Heart right ventricle (tissue), 16 donors: ENCODE results near the gene EPS8L2. TPM values are rescaled to one million over a fixed set of nuclear protein-coding genes. Genes with fewer than 3 reads are reported as not detected.

Source experiments
- ATAC-seq, 8 donors: fragments of 200-7000 bp; cut with Tn5 transposase; one replicate each; pipeline ENCODE4 v1.9.1; 2020; ENCODE audit warnings: mild to moderate bottlenecking in 8 of 8, moderate library complexity in 8 of 8, moderate number of reproducible peaks in 1 of 8
- DNase-seq, 2 donors: peaks; one replicate each; pipeline ENCODE4 v3.0.0-alpha.2; 2020
- H3K27ac ChIP-seq, 10 donors: fragments of 200-600 bp; sonication (generic) in 2 of 10; one replicate each; pipeline versions ENCODE4 v1.5.0 to v1.8.0; 2020 to 2022; ENCODE audit warnings: mild to moderate bottlenecking in 3 of 10
- H3K27me3 ChIP-seq, 7 donors: fragments of 200-600 bp; one replicate each; pipeline ENCODE4 v1.8.0; 2021 to 2022; ENCODE audit warnings: mild to moderate bottlenecking in 2 of 7
- H3K36me3 ChIP-seq, 9 donors: fragments of 200-600 bp; sonication (generic) in 1 of 9; one replicate each; pipeline versions ENCODE4 v1.5.0 to v1.8.0; 2020 to 2022; ENCODE audit warnings: mild to moderate bottlenecking in 2 of 9
- H3K4me1 ChIP-seq, 9 donors: fragments of 200-600 bp; sonication (generic) in 1 of 9; one replicate each; pipeline versions ENCODE4 v1.5.0 to v1.8.0; 2020 to 2022; ENCODE audit warnings: mild to moderate bottlenecking in 4 of 9
- H3K4me3 ChIP-seq, 10 donors: fragments of 200-600 bp; sonication (generic) in 2 of 10; one replicate each; pipeline versions ENCODE4 v1.5.0 to v1.8.0; 2020 to 2022; ENCODE audit warnings: mild to moderate bottlenecking in 7 of 10, moderate library complexity in 2 of 10
- H3K9me3 ChIP-seq, 11 donors: fragments of 200-600 bp in 10 of 11; sonication (generic) in 2 of 11; one replicate each; pipeline versions ENCODE4 v1.5.0 to v1.8.0; 2013 to 2022; ENCODE audit warnings: mild to moderate bottlenecking in 2 of 11, control low read depth in 1 of 11, moderate library complexity in 1 of 11
- CTCF ChIP-seq, 9 donors: fragments of 200-600 bp; sonication (generic) in 2 of 9; IDR thresholded peaks; one replicate each; pipeline versions ENCODE4 v1.5.0 to v1.8.0; 2021 to 2022; ENCODE audit warnings: antibody characterized with exemption in 9 of 9, mild to moderate bottlenecking in 5 of 9, moderate library complexity in 1 of 9
- WGBS, 2 donors: extraction: QIAGEN DNeasy Blood & Tissue Kit; methylation state at CpG; one replicate each; pipeline ENCODE4 v1.1.7; 2013; ENCODE audit warnings: inconsistent platforms in 1 of 2; 5-methylcytosine and 5-hydroxymethylcytosine counted together
- intact Hi-C, 10 donors: fragments of 100-400 bp; cut with DNase I; formaldehyde crosslinking; loops; one replicate each; pipeline versions ENCODE4 v1.11.1 to v1.14.2; 2022
- polyA plus RNA-seq, 2 donors: library from polyadenylated mRNA; stranded (reverse); fragments of 200-250 nt; gene quantifications; one replicate each; pipeline ENCODE4 v1.2.3, GENCODE V29; 2013
- total RNA-seq, 10 donors: library from RNA; stranded (reverse); fragmentation: NEBNext Ultra II Directional in 3 of 10; extraction: Animal tissue kit (Norgen Biotek cat#: 25700) in 3 of 10; gene quantifications; one replicate each; pipeline versions ENCODE4 v1.2.1 to v1.2.4, GENCODE V29; 2021 to 2023
- donor health status: Arrhythmogenic right ventricular cardiomyopathy.
- donor health status: ischemic (EF 13 %, LVEDD 7.1; RV severe dilation, severe dysfunction).
- donor health status: healthy with polysubstance abuse.
- donor health status: DM: no; HTN: yes; CAD: no.
- donor health status: DM: no; HTN: no; CAD: no.
- donor health status: ischemic (EF 25% LVEDD 6.9; RV normal size, moderate dysfunction).
- donor health status: ischemic (EF 25% LVEDD 5.7; RV mildly dilated, moderate dysfunction).
- donor health status: healthy.
- donor health status: DM: yes; HTN: yes; CAD: no.
- donor health status: Ischemic cardiomyopathy.
- donor health status: ischemic (EF 35%, LVEDD 5.7; RV mildly dilated, moderate dysfunction).
- donor health status: nonischemic (EF 11% LVEDD 7.7; RV severe dilation, severe dysfunction).
- donor health status: DM: yes; HTN: yes; CAD: no.
- donor health status: PGD.
- donor health status: ischemic (EF 29% LVEDD 5.4; RV normal size, mild dysfunction).
- donor health status: nonischemic (EF 23%, LVEDD 6.1; RV moderate dilation, normal function).

Gene EPS8L2
- total and polyA plus RNA-seq, 12 donors = 1.2 to 6.7 (median 2.9) TPM

- H3K4me3 ChIP-seq = no peak overlapping the region
- no peaks in the 10 kb centered on the region for H3K36me3 ChIP-seq
- H3K4me1 ChIP-seq = peaks cover 0 to 43% (median 24%) of the 10 kb centered on the region in 9 donors
- H3K9me3 ChIP-seq = no peaks in the 10 kb centered on the region
- DNase-seq = no peak
- no peak overlapping the region for H3K27ac ChIP-seq
- WGBS, 2 donors = 72 to 74% methylated on average over 25 to 27 of the region's 27 CpGs
- ATAC-seq = no peak
- no peak for TF ChIP-seq CTCF (IDR thresholded peaks at IDR 0.05)
- peaks cover 6 to 70% (median 45%) of the 10 kb centered on the region in 7 donors for H3K27me3 ChIP-seq
- intact Hi-C loops = no loop called here
Observed at GRCh38 chr11:709109-709997, 3.3 kb downstream of the EPS8L2 start.

GRCh38 chr11:714436-714835 is 8.4 kb downstream of the EPS8L2 start:
- intact Hi-C loops = no loop called here
- ATAC-seq = no peak
- TF ChIP-seq CTCF (IDR thresholded peaks at IDR 0.05) = no peak
- Histone ChIP-seq H3K9me3 (peaks cover 0 to 14% (median 0%) of the 10 kb centered on the region in 11 donors), H3K4me3 (no peak overlapping the region), H3K4me1 (peaks cover 0 to 11% (median 0%) of the 10 kb centered on the region in 9 donors), H3K27ac (no peak overlapping the region), H3K27me3 (peaks cover 0 to 40% (median 16%) of the 10 kb centered on the region in 7 donors), H3K36me3 (no peaks in the 10 kb centered on the region)
- DNase-seq = no peak
- WGBS, 2 donors = 96% methylated on average over 6 of the region's 6 CpGs

- H3K27me3 ChIP-seq = peaks cover 21 to 52% (median 46%) of the 10 kb centered on the region in 7 donors
- H3K36me3 ChIP-seq = no peaks in the 10 kb centered on the region
- DNase-seq (no peak), ATAC-seq (no peak)
- H3K4me3 ChIP-seq = no peak overlapping the region
- intact Hi-C loops = loop anchor here in 6 of 10 donors (5.0 to 10.0 kb wide), 4 partner anchors 55 to 167 kb away; no protein-coding TSS in a partner anchor
- no peak overlapping the region for H3K27ac ChIP-seq
- H3K9me3 ChIP-seq = peaks cover 0 to 14% (median 0%) of the 10 kb centered on the region in 11 donors
- WGBS, 2 donors = 82 to 83% methylated on average over 34 of the region's 34 CpGs
- H3K4me1 ChIP-seq = peaks cover 0 to 26% (median 10%) of the 10 kb centered on the region in 9 donors
- TF ChIP-seq CTCF (IDR thresholded peaks at IDR 0.05) = no peak
Observed at GRCh38 chr11:719214-720016, 13.4 kb downstream of the EPS8L2 start.

GRCh38 chr11:720017-720641 is 14.1 kb downstream of the EPS8L2 start:
- Histone ChIP-seq H3K27me3 (peaks cover 21 to 59% (median 53%) of the 10 kb centered on the region in 7 donors), H3K4me1 (peaks cover 0 to 26% (median 10%) of the 10 kb centered on the region in 9 donors), H3K36me3 (no peaks in the 10 kb centered on the region), H3K9me3 (peaks cover 0 to 8% (median 0%) of the 10 kb centered on the region in 11 donors), H3K27ac (no peak overlapping the region), H3K4me3 (peak overlapping the region in 2 of 10 donors; percentile 5 to 22)
- ATAC-seq (no peak), DNase-seq (no peak)
- intact Hi-C loops = loop anchor here in 6 of 10 donors (5.0 to 10.0 kb wide), 4 partner anchors 55 to 168 kb away; no protein-coding TSS in a partner anchor
- TF ChIP-seq CTCF (IDR thresholded peaks at IDR 0.05) = no peak
- WGBS, 2 donors = 60 to 62% methylated on average over 35 of the region's 35 CpGs
